HUES6 (cell line): ENCODE results near the gene NR2E1.

Experiments used
- H3K27ac ChIP-seq: 2 replicates; pipeline ENCODE4 v1.7.0; 2013; ENCODE audit warnings: low read depth, mild to moderate bottlenecking, low read length, inconsistent platforms
- H3K27me3 ChIP-seq: 2 replicates; pipeline ENCODE4 v1.6.1; 2013; ENCODE audit warnings: low read length; ENCODE audit not compliant: control insufficient read depth, insufficient read depth
- H3K36me3 ChIP-seq: 2 replicates; pipeline ENCODE4 v1.6.1; 2013; ENCODE audit warnings: low read length; ENCODE audit not compliant: control insufficient read depth, insufficient read depth
- H3K4me1 ChIP-seq: 2 replicates; pipeline ENCODE4 v1.6.1; 2013; ENCODE audit warnings: low read length; ENCODE audit not compliant: control insufficient read depth, insufficient read depth
- H3K4me3 ChIP-seq: 2 replicates; pipeline ENCODE4 v1.5.1; 2013; ENCODE audit warnings: low read depth, low read length
- H3K9ac ChIP-seq: one replicate; pipeline ENCODE4 v1.6.1; 2013; ENCODE audit warnings: mild to moderate bottlenecking, low read length
- H3K9me3 ChIP-seq: 2 replicates; pipeline ENCODE4 v1.6.1; 2013; ENCODE audit warnings: low read depth, low read length; ENCODE audit not compliant: control insufficient read depth, insufficient read depth

NR2E1 gene

DNA sequence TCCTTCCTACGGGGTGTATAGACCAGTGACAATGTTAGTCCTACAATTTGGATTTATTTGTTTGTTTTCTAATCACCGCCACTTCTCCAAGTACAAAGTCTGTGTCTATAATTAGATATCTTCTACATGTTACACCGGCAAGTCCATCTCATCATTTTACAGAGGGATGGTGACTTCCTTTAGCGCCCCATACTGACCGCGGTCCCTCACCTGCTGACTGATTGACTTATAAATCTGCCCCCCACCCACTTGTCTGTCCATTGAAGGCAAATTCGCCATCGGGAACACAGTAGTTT lies 8.9 kb upstream of the NR2E1 start:
- H3K4me1 ChIP-seq: peaks cover 13% of the 10 kb centered on the region
- H3K4me3 ChIP-seq: peak overlapping the region; percentile 35; the same call in 1 of the 2 replicates
- no peak overlapping the region for H3K27ac ChIP-seq
- no peaks in the 10 kb centered on the region for H3K9me3 ChIP-seq
- H3K27me3 ChIP-seq: peaks cover 100% of the 10 kb centered on the region
- H3K9ac ChIP-seq: no peak overlapping the region
- H3K36me3 ChIP-seq: no peaks in the 10 kb centered on the region

DNA sequence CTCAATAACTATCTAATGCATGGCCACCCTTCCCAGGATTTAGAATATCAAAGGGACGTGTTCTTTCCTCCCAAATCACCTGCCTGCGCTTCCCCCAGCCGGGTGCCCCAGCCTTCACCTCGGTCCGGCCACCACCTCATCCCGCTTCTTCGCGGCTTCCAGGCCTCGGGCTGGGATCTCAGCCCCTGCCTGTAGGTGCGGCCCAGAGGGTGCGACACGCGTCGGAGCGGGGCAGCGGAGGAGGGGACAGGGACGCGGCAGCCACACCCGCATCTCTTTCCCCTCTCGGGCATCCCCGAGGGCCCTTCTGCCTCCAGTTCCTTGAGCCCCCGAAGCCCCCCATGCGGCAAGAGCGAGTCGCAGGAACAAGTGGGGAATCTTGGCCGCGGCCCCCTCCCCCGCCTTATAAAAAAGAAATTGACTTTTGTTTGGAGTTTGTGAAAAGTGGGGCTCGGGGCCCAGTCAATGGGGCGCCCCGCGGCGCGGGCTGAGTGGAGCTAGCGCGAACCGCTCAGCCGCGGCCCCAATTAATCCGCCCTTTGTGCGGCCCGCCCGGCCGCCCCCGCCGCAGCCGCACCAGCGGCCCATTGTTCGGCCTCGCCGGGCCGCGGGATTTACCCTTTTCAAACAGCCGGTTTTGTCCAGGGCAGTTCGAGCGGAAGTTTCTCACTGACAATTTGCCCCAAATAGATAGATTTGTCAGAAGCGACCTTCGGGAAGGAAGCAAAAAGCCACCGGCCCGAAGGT lies 8.4 kb upstream of the NR2E1 start:
- peaks cover 100% of the 10 kb centered on the region for H3K27me3 ChIP-seq
- no peaks in the 10 kb centered on the region for H3K36me3 ChIP-seq
- H3K4me3 ChIP-seq: peak overlapping the region; percentile 35
- H3K27ac ChIP-seq: no peak overlapping the region
- peaks cover 13% of the 10 kb centered on the region for H3K4me1 ChIP-seq
- H3K9me3 ChIP-seq: no peaks in the 10 kb centered on the region
- no peak overlapping the region for H3K9ac ChIP-seq

DNA sequence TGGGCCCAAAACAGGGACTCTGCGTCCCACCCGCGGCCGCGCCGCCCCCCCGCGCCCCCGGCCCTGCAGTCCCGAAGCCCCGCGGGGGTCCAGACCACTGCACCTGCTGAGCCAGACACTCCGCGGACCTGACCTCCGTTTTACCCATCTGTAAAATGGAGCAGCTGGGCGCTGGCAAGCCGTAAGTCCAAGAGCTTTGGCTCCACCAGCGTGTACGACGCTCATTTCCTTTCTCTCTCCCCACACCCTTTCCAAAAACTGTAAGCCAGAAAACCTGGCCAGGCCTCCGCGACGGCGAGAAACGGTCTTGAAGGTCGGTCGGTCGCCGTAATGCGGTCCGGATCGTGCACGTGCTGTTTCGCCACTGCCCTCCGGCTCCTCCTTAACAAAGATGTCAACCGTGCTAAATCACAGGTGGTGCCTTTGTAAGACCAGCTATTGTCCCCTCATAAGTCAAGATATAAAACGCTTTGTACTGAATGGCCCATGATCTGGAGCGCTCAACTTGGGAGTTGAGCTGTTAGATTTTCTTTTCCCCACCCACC lies 7.8 kb upstream of the NR2E1 start:
- peaks cover 100% of the 10 kb centered on the region for H3K27me3 ChIP-seq
- H3K36me3 ChIP-seq: no peaks in the 10 kb centered on the region
- H3K4me1 ChIP-seq: peaks cover 13% of the 10 kb centered on the region
- no peaks in the 10 kb centered on the region for H3K9me3 ChIP-seq
- no peak overlapping the region for H3K9ac ChIP-seq
- H3K4me3 ChIP-seq: peak overlapping the region; percentile 35; the same call in 1 of the 2 replicates
- no peak overlapping the region for H3K27ac ChIP-seq

DNA sequence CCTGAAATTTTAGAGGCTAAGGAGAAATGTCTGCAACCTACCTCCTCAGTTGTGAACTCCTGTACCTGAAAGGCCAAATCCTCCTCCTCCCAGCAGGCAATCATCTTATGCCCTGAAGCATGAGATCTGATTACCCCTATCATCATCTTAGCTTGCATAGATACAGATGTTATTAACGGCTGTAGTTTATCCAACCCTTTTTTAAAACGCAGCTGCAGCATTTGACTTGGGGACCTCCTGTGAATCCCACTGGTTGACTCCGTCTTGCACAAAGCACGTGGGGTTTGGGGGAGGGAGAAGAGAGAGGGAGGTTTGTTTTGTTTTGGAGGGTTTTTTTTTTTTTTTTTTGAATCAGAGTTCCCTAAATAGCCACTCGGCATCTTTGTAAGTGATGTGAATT lies 5.8 kb upstream of the NR2E1 start:
- no peak overlapping the region for H3K27ac ChIP-seq
- no peak overlapping the region for H3K4me3 ChIP-seq
- no peak overlapping the region for H3K9ac ChIP-seq
- peaks cover 25% of the 10 kb centered on the region for H3K4me1 ChIP-seq
- H3K36me3 ChIP-seq: no peaks in the 10 kb centered on the region
- H3K9me3 ChIP-seq: no peaks in the 10 kb centered on the region
- H3K27me3 ChIP-seq: peaks cover 100% of the 10 kb centered on the region

DNA sequence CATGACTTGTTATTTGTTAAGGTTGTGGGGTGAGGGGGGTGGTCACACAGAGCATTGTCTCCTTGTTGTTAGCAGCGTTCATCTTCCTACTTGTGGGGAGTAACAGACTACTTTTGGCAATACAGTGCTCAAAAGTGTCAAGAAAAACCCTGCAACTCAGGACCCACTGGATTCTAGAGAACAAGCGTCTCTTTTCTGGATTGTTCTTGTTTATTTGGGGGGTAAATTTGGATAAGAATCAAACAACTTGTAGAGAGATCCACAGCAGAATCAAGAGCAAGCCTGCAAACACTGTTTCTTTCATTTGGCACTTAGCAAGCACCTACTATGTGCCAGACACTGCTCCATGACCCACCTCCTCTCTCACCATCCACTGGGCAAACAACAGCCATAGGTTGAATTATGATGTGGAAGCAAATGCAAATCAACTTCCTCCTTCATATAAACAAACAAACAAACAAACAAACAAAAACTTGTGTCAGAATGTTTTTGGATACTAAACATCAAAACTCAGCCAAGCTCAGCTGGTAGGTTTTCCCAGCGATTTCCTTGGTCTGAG lies 4.0 kb upstream of the NR2E1 start:
- H3K36me3 ChIP-seq: no peaks in the 10 kb centered on the region
- H3K4me1 ChIP-seq: peaks cover 30% of the 10 kb centered on the region
- no peak overlapping the region for H3K27ac ChIP-seq
- H3K9ac ChIP-seq: no peak overlapping the region
- peaks cover 100% of the 10 kb centered on the region for H3K27me3 ChIP-seq
- no peaks in the 10 kb centered on the region for H3K9me3 ChIP-seq
- no peak overlapping the region for H3K4me3 ChIP-seq

DNA sequence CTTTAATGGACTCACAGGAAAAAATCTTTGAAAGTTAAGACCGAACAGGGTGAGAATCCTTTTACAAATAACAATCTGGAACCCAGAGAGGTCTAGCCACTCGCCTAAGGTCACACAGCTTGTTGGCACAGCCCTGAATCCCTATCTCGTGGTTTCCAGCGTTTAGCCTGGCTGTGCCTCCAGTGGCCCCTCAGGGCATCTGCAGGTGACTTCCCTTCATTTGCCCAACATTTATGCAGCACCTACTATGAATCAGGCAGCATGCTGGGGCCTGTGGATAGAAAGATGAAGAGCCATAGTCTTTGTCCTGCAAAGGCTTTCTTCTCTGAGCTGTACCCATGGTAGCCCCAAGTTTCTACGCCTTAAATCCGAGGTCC lies 2.6 kb upstream of the NR2E1 start:
- Histone ChIP-seq H3K4me1 (peaks cover 38% of the 10 kb centered on the region), H3K27ac (no peak overlapping the region), H3K9ac (no peak overlapping the region), H3K27me3 (peaks cover 100% of the 10 kb centered on the region), H3K4me3 (no peak overlapping the region; the same call in 1 of the 2 replicates), H3K9me3 (no peaks in the 10 kb centered on the region), H3K36me3 (no peaks in the 10 kb centered on the region)

DNA sequence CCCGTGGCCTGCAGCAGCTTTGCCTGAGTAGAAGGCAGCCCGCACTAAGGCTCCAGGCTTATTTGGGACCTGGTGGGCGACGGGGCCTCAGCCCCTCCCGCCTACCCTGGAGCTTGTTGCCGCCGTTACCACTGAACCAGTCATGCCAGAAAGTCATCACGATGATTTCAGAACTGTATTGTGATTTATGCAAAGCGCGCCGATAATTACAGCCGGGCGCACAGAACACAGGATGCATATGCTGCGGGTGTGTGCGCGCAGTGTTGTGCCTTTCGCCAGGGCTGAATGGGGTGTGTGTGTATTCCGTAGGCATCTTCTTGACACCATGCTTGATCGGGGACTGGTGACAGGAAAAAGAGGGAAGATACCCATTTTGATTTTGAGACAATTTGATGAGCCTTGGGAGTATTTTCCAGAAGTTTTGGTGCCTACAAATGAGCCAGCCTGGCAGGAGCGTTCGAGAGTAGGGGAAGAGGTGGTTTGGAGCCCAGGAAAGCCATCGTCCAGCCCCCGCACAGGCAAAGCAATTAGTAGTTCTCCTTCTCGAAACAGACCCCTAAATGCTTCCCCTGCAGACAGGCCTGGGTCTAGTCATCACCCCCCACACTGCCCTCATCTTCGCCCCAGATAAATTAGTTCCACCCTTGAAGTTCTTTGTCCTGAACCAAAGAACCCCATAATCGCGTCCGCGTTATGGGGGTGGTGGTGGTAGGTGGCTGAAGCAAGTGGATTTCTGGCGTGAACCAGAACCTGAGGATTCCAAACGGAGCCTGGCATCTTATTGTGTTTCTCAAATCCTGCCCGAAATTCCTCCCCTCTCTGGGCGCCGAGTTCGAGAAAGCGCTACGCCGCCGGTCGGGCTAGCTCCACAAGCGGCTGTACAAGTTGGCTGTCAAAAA lies 1.9 kb upstream of the NR2E1 start:
- H3K9ac ChIP-seq: no peak overlapping the region
- H3K9me3 ChIP-seq: no peaks in the 10 kb centered on the region
- no peaks in the 10 kb centered on the region for H3K36me3 ChIP-seq
- no peak overlapping the region for H3K27ac ChIP-seq
- peak overlapping the region; percentile 54; the same call in 1 of the 2 replicates for H3K4me3 ChIP-seq
- H3K4me1 ChIP-seq: peaks cover 45% of the 10 kb centered on the region
- peaks cover 100% of the 10 kb centered on the region for H3K27me3 ChIP-seq

DNA sequence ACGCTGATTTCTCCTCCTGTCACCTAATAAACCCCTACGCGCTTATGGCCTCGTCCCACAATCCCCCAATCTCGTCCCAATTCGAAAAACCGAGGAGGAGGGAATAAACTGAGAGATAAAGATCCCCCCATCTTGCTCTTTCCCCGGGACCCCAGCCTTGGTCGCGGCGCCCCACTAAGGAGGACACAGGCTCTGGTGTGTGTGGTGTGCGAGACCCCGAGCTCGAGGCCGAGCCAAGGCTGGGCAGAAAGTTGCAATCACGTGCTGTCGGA lies 1.3 kb upstream of the NR2E1 start:
- Histone ChIP-seq H3K9me3 (no peaks in the 10 kb centered on the region), H3K9ac (no peak overlapping the region), H3K4me3 (peak overlapping the region; percentile 54), H3K4me1 (peaks cover 50% of the 10 kb centered on the region), H3K27ac (no peak overlapping the region), H3K27me3 (peaks cover 100% of the 10 kb centered on the region), H3K36me3 (no peaks in the 10 kb centered on the region)

DNA sequence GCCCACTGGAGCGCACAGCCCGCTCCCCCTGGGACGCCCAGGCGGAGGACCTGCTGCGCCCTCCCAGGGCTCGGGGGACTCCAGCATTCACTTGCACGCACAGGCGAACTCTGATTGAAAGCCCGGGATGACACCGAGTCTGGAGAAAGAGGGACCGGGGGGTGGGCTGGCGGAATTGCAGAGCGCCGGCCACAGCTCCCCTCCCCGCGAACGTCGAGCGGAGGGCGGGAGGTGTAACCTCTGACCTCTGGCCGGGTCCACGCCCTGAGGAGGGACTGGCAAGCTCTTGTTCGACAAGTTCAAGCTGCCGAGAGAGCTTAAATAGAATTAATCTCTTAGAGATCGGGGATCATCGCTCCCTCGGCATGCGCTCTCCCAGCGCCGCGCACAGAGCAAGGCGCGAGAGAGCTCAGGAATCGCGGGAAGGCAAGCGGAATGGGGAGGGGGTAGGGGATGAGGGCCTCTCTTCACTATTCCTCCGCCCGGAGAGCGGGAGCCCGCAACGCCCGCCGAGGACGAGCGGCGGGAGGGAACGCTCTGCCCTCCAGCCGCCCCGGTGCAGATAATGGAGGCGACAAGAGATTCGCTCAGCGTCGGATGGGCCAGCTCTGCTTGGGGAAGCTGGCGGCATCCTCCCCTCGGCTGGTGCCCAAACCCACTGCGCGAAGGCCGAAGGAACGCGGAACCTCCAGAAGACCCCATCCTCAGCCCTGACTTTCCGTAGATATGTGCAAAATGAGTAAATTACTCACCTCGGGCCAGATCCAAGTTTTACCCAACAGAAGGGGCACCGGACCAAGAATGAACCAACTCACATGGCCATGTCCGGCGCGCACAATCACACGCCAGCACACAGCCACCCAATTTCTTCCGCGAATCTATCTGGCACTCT lies 761 bp upstream of the NR2E1 start:
- Histone ChIP-seq H3K27me3 (peaks cover 100% of the 10 kb centered on the region), H3K27ac (no peak overlapping the region), H3K4me1 (peaks cover 51% of the 10 kb centered on the region)

DNA sequence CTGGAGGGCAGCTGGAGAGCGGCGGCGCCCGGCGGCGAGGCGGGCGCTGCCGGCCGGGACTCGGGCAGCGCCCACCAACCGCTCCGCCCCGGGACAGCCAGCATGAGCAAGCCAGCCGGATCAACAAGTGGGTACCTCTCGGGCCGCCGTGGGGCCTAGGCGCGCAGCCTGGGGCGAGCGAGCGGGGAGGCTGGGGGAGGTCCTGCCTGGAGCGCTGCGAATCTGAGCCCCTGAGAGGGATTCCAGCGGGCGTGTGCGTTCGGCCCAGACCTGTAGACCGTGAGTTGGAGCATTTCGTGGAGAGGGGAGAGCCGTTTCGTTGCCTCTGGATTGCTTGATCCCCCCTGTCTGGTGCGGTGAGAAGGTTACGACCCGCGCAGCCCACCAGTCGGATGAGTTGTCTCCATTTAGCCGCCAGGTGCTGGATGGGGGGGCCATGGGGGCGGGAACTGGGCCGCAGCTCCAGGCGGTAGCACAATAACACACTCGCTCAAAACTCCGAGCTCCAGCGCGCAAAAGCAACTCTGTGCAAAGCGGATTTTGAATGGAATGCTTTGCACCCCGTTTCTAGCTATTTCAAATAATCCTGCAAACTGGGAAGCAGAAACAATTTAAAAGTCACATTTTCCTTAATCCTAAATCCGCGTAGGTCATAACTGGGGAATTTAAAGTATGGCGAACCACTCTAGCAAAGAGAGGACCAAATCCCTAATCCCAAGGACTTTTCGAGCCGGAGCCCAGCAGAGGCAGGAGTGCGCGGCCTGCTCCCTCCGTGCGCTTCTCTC lies 1.0 kb downstream of the NR2E1 start:
- Histone ChIP-seq H3K27me3 (peaks cover 100% of the 10 kb centered on the region), H3K9me3 (no peaks in the 10 kb centered on the region), H3K9ac (no peak overlapping the region), H3K36me3 (no peaks in the 10 kb centered on the region), H3K4me3 (peak overlapping the region; percentile 54), H3K27ac (no peak overlapping the region), H3K4me1 (peaks cover 59% of the 10 kb centered on the region)

More for the DNA sequence above, 761 bp upstream of the NR2E1 start:
- no peaks in the 10 kb centered on the region for H3K36me3 ChIP-seq
- no peaks in the 10 kb centered on the region for H3K9me3 ChIP-seq
- H3K4me3 ChIP-seq: peak overlapping the region; percentile 54
- no peak overlapping the region for H3K9ac ChIP-seq
